Muscle layer of colon (tissue), 2 donors: ENCODE measurements around the gene PDCD1.
"Not testable (repeated sequence)": the region's sequence is repeated elsewhere in the genome, so short reads cannot be mapped to it uniquely, and the experiment has no call there.

ENCODE experiments used
- H3K27ac ChIP-seq: one replicate; pipeline ENCODE4 v1.7.0; 2013; ENCODE audit warnings: low read depth, mild to moderate bottlenecking, low read length, moderate library complexity
- H3K27me3 ChIP-seq, 2 donors: one replicate each; pipeline ENCODE4 v1.7.0; 2013; ENCODE audit warnings: low read length in 2 of 2, mild to moderate bottlenecking in 2 of 2; ENCODE audit not compliant: insufficient read depth in 2 of 2, control insufficient read depth in 1 of 2
- H3K36me3 ChIP-seq: one replicate; pipeline ENCODE4 v1.7.0; 2013; ENCODE audit warnings: mild to moderate bottlenecking, low read length; ENCODE audit not compliant: insufficient read depth
- H3K4me1 ChIP-seq: one replicate; pipeline ENCODE4 v1.7.0; 2013; ENCODE audit warnings: mild to moderate bottlenecking, low read length; ENCODE audit not compliant: insufficient read depth
- H3K4me3 ChIP-seq, 2 donors: one replicate each; pipeline ENCODE4 v1.7.0; 2013; ENCODE audit warnings: low read length in 2 of 2, low read depth in 1 of 2, mild to moderate bottlenecking in 1 of 2, moderate library complexity in 1 of 2
- H3K9ac ChIP-seq: one replicate; pipeline ENCODE4 v1.7.0; 2013; ENCODE audit warnings: low read length
- H3K9me3 ChIP-seq: one replicate; pipeline ENCODE4 v1.7.0; 2013; ENCODE audit warnings: mild to moderate bottlenecking, low read length
- donor health status: abdominal sarcoma.
- donor health status: Adenocarcinoma of cecum.

PDCD1 gene

GRCh38 chr2:241800198-241800903 is 58.3 kb downstream of the PDCD1 start:
- H3K4me3 ChIP-seq, H3K9me3 ChIP-seq, H3K27ac ChIP-seq, H3K9ac ChIP-seq, H3K36me3 ChIP-seq: not testable (repeated sequence)
- peaks cover 10% of the 10 kb centered on the region for H3K4me1 ChIP-seq
- H3K27me3 ChIP-seq: peaks cover 0 to 29% of the 10 kb centered on the region in 2 donors
